ENCODE data around the gene IGSF22.

- TF ChIP-seq CTCF (IDR thresholded peaks at IDR 0.05) (no peak), POLR2A (IDR thresholded peaks at IDR 0.05) (no peak), POLR2AphosphoS5 (IDR thresholded peaks at IDR 0.05) (no peak), EP300 (IDR thresholded peaks at IDR 0.05) (no peak)
Measured at GRCh38 chr11:18739685-18740084, 13.7 kb upstream of the IGSF22 start.

Measured in gastroesophageal sphincter (tissue), 3 donors.